Right lobe of liver (tissue), 4 donors: ENCODE results near the gene ACAD10.

Experiments used
- POLR2A ChIP-seq: fragments of 450-650 bp; IDR thresholded peaks from one replicate; pipeline ENCODE4 v1.6.1; 2017; ENCODE audit warnings: antibody characterized with exemption, mild to moderate bottlenecking
- TF ChIP-seq, protein P1 (sequence below), 4 donors: fragments of 200-600 bp in 3 of 4; fragments of 450-650 bp in 1 of 4; IDR thresholded peaks; one replicate each; pipeline versions ENCODE4 v1.5.1 to v1.8.0; 2016 to 2022; ENCODE audit warnings: antibody characterized with exemption in 4 of 4, mild to moderate bottlenecking in 2 of 4
- donor health status: DM: no; HTN: no; CAD: no.
- donor health status: DM: no; HTN: no; CAD: no.
- donor health status: DM: no; HTN: yes; CAD: no.

DNA sequence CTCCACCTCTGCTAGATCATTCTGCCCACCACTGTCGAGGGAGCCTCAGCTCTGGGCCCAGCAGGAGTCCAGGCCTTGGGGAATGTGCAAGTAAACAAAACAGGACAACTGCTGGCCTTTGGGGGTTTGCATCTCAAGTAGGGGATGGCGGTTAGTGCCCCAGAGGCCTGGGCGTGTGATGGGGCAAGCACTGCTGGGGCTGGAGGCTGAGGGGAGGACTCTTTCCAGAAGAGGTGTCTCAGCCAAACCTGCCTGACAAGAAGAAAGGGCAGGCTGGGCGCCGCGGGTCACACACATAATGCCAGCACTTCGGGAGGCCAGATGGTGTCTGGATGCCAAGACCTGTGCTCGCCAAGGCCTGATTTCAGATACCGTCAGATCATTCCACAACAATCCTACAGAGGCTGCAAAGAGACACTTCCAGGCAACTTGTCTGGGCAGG is 72.3 kb downstream of the ACAD10 start:
- TF ChIP-seq, protein P1, sequence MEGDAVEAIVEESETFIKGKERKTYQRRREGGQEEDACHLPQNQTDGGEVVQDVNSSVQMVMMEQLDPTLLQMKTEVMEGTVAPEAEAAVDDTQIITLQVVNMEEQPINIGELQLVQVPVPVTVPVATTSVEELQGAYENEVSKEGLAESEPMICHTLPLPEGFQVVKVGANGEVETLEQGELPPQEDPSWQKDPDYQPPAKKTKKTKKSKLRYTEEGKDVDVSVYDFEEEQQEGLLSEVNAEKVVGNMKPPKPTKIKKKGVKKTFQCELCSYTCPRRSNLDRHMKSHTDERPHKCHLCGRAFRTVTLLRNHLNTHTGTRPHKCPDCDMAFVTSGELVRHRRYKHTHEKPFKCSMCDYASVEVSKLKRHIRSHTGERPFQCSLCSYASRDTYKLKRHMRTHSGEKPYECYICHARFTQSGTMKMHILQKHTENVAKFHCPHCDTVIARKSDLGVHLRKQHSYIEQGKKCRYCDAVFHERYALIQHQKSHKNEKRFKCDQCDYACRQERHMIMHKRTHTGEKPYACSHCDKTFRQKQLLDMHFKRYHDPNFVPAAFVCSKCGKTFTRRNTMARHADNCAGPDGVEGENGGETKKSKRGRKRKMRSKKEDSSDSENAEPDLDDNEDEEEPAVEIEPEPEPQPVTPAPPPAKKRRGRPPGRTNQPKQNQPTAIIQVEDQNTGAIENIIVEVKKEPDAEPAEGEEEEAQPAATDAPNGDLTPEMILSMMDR (IDR thresholded peaks at IDR 0.05) = no peak
- no peak for TF ChIP-seq POLR2A
